Measurements from ENCODE around the gene ELMO1.

The ELMO1 gene

GRCh38 chr7:37131855-37132254 lies 316.8 kb downstream of the ELMO1 start:
- Histone ChIP-seq H3K9me3 (ENCODE audit: severe bottlenecking) (no peaks in the 10 kb centered on the region), H3K4me3 (ENCODE audit: low read depth, low read length) (no peak overlapping the region), H3K27ac (no peak overlapping the region), H3K36me3 (no peaks in the 10 kb centered on the region), H3K27me3 (ENCODE audit: insufficient read depth, low read depth, severe bottlenecking) (no peaks in the 10 kb centered on the region)
- TF ChIP-seq, protein P1, sequence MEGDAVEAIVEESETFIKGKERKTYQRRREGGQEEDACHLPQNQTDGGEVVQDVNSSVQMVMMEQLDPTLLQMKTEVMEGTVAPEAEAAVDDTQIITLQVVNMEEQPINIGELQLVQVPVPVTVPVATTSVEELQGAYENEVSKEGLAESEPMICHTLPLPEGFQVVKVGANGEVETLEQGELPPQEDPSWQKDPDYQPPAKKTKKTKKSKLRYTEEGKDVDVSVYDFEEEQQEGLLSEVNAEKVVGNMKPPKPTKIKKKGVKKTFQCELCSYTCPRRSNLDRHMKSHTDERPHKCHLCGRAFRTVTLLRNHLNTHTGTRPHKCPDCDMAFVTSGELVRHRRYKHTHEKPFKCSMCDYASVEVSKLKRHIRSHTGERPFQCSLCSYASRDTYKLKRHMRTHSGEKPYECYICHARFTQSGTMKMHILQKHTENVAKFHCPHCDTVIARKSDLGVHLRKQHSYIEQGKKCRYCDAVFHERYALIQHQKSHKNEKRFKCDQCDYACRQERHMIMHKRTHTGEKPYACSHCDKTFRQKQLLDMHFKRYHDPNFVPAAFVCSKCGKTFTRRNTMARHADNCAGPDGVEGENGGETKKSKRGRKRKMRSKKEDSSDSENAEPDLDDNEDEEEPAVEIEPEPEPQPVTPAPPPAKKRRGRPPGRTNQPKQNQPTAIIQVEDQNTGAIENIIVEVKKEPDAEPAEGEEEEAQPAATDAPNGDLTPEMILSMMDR (IDR thresholded peaks at IDR 0.05; ENCODE audit: low read depth, low read length) = no peak
- DNase-seq = no peak

DNA sequence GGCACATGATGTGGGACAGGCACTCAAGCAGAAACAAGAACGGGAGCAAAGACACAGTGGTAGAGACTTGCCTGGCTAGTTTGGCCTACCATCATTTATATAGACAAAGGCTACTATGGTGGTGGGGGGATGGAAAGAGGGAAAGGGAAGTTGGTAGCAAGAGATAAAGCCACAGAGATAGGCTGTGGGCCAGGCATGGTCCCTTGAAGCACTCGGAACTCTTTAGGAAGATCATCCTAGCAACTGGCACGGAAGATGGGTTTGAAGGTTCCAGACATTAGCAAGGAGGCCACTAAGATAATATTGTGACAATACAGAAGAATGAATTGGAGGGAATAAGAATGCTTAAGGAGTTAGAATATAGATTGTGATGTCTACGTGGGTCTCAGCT lies 319.6 kb downstream of the ELMO1 start:
- no peaks in the 10 kb centered on the region for H3K27me3 ChIP-seq (ENCODE audit: insufficient read depth, low read depth, severe bottlenecking)
- no peaks in the 10 kb centered on the region for H3K36me3 ChIP-seq
- no peak overlapping the region for H3K27ac ChIP-seq
- H3K9me3 ChIP-seq (ENCODE audit: severe bottlenecking) = no peaks in the 10 kb centered on the region
- H3K4me3 ChIP-seq (ENCODE audit: low read depth, low read length) = no peak overlapping the region
- no peak for DNase-seq
- TF ChIP-seq, protein P1 (IDR thresholded peaks at IDR 0.05; ENCODE audit: low read depth, low read length) = no peak

DNA sequence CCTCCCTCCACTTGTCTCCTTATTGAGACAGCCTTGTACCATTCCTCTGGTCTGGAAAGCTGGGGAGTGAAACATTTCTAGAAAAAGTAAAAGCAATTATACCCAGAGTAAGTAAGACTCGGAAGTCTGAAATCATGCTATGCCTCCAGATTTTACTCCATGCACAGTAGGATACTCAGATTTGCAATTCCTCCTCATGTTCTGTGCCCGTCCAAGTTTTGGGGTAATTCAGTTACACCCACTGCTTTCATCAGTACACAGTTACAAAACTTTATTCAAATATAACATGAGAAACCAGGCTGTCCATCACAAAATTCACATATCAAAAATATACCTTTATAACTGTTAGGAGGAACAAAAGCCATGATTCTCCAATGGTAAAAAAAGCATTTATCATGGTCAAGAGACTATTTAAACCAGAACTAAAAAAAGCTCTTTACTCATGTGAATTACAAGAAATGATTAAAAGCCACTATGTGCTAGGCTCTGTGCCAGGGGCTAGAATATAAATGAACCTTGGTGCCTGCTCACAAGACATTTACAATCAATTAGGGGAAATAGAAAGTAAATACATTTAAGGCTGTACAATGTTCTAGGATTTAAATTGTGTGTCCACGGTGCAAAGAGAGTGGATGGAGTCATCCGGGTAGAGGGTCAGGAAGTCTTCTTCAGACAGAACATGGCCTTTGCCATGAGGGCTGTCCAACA lies 320.2 kb downstream of the ELMO1 start:
- H3K36me3 ChIP-seq = no peaks in the 10 kb centered on the region
- no peak overlapping the region for H3K4me3 ChIP-seq (ENCODE audit: low read depth, low read length)
- H3K9me3 ChIP-seq (ENCODE audit: severe bottlenecking) = no peaks in the 10 kb centered on the region
- no peak for DNase-seq
- TF ChIP-seq, protein P1 (IDR thresholded peaks at IDR 0.05; ENCODE audit: low read depth, low read length) = no peak
- no peak overlapping the region for H3K27ac ChIP-seq
- no peaks in the 10 kb centered on the region for H3K27me3 ChIP-seq (ENCODE audit: insufficient read depth, low read depth, severe bottlenecking)

DNA sequence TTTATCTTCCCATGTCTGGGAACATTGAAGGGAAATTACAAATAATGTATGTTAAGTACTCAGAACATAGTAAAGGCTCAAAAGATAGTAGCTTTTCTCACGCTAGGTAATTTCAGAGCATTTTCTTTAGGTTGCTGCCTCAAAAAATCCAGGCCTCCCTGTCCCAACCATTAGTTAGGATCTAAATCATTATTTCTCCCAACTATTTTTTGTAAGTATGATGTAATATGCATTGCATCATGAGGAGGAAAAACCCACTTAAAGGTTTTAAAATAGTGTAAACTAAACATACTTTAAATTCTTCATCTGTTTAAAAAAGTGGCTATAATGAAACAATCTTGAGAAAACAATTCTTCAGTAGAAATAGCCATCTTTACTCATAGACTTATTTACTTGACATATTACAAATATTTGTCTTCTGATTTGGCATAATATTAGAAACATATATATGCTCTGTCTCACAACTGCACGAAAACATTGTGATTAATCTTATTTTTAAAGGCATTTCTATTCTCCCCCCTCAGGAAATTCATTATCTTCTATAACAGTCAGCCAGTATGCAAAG lies 329.3 kb downstream of the ELMO1 start:
- no peak for DNase-seq
- Histone ChIP-seq H3K27ac (no peak overlapping the region), H3K9me3 (ENCODE audit: severe bottlenecking) (no peaks in the 10 kb centered on the region)

GRCh38 chr7:37118004-37118403 lies 330.7 kb downstream of the ELMO1 start:
- no peaks in the 10 kb centered on the region for H3K9me3 ChIP-seq (ENCODE audit: severe bottlenecking)
- H3K4me3 ChIP-seq (ENCODE audit: low read depth, low read length) = no peak overlapping the region
- H3K27me3 ChIP-seq (ENCODE audit: insufficient read depth, low read depth, severe bottlenecking) = no peaks in the 10 kb centered on the region
- H3K36me3 ChIP-seq = no peaks in the 10 kb centered on the region
- TF ChIP-seq, protein P1 (IDR thresholded peaks at IDR 0.05; ENCODE audit: low read depth, low read length) = no peak
- H3K27ac ChIP-seq = no peak overlapping the region
- no peak for DNase-seq

More for the DNA sequence above, 329.3 kb downstream of the ELMO1 start:
- H3K27me3 ChIP-seq (ENCODE audit: insufficient read depth, low read depth, severe bottlenecking) = no peaks in the 10 kb centered on the region
- no peaks in the 10 kb centered on the region for H3K36me3 ChIP-seq
- H3K4me3 ChIP-seq (ENCODE audit: low read depth, low read length) = no peak overlapping the region
- TF ChIP-seq, protein P1 (IDR thresholded peaks at IDR 0.05; ENCODE audit: low read depth, low read length) = no peak

All from WERI-Rb-1 (cell line).